Mononuclear cell (primary cell): Measurements from ENCODE around the gene TMEM176A. TPM values are rescaled to one million over a fixed set of nuclear protein-coding genes. Genes with fewer than 3 reads are reported as not detected.

ENCODE experiments used
- H3K27me3 ChIP-seq: 2 replicates; pipeline ENCODE4 v1.6.0; 2011; ENCODE audit warnings: low read length, control low read depth; ENCODE audit not compliant: insufficient read depth
- H3K4me1 ChIP-seq: 2 replicates; pipeline ENCODE4 v1.5.1; 2011; ENCODE audit warnings: mild to moderate bottlenecking, low read length, control low read depth; ENCODE audit not compliant: insufficient read depth
- H3K4me3 ChIP-seq: 2 replicates; pipeline ENCODE4 v1.5.1; 2011; ENCODE audit warnings: mild to moderate bottlenecking, low read length, moderate library complexity
- H3K9me3 ChIP-seq: 2 replicates; pipeline ENCODE4 v1.5.1; 2011; ENCODE audit warnings: low read depth, mild to moderate bottlenecking, control low read depth, low read length
- total RNA-seq: library from RNA; depleted of rRNA; stranded (reverse); fragments of >200 nt; gene quantifications from one replicate; pipeline ENCODE4 v1.2.3, GENCODE V29; 2012

The TMEM176A gene
- total RNA-seq, 1 donor = 2.1 TPM

- Histone ChIP-seq H3K9me3 (no peaks in the 10 kb centered on the region), H3K4me1 (no peaks in the 10 kb centered on the region), H3K4me3 (no peak overlapping the region), H3K27me3 (peaks cover 3% of the 10 kb centered on the region)
These were observed 45.9 kb downstream of the TMEM176A start for GRCh38 chr7:150846291-150847115.

DNA sequence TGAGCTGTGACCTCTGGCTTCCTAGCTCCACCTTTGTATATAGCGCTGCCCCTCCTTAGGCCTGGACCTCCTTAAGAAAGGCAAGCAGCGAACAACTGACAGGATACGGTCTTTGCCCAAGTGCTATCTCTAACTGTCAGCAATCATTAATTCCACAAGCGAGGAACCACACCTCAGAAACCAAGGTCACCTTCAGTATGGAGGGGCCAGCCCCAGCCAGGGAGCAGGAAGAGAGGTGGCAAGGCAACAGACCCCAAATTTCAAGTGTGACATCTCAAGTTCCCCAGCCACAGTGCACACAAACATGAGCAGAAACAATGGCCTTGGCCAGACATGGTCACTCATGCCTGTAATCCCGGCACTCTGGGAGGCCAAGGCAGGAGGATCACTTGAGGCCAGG, 47.0 kb downstream of the TMEM176A start:
- H3K27me3 ChIP-seq = peaks cover 3% of the 10 kb centered on the region
- no peak overlapping the region for H3K4me3 ChIP-seq
- H3K9me3 ChIP-seq = no peaks in the 10 kb centered on the region
- H3K4me1 ChIP-seq = no peaks in the 10 kb centered on the region

GRCh38 chr7:150848111-150848510, 47.5 kb downstream of the TMEM176A start:
- Histone ChIP-seq H3K4me1 (no peaks in the 10 kb centered on the region), H3K9me3 (no peaks in the 10 kb centered on the region), H3K4me3 (no peak overlapping the region), H3K27me3 (peaks cover 3% of the 10 kb centered on the region)

DNA sequence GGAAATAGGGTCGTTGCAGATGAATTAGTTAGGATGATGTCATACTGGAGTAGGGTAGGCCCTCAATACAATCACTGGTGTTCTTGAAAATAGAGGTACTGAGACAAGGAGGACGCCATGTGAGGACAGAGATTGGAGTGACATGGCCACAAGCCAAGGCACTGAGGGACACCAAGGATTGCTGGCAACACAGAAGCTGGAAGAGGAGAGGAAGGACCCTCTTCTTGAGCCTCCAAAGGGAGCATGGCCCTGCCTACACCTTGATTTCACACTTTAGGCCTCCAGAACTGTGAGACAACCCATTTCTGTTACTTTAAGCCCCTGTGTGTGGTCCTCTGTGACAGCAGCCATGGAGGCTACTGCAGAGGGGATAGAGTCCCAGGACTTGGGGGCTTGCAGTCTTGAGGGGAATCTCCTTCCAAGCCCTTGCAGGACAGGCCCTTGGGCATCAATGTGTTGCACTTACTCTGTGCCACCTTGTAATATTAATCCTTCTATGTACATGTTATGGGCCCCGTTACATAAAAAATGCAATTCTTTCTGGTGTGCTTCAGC, 48.1 kb downstream of the TMEM176A start:
- no peaks in the 10 kb centered on the region for H3K4me1 ChIP-seq
- H3K27me3 ChIP-seq = peaks cover 3% of the 10 kb centered on the region
- no peak overlapping the region for H3K4me3 ChIP-seq

GRCh38 chr7:150849204-150849775, 48.7 kb downstream of the TMEM176A start:
- Histone ChIP-seq H3K4me1 (no peaks in the 10 kb centered on the region), H3K27me3 (peaks cover 3% of the 10 kb centered on the region), H3K9me3 (no peaks in the 10 kb centered on the region), H3K4me3 (no peak overlapping the region)

More for the DNA sequence above, 48.1 kb downstream of the TMEM176A start:
- no peaks in the 10 kb centered on the region for H3K9me3 ChIP-seq

GRCh38 chr7:150850273-150850672, 49.7 kb downstream of the TMEM176A start:
- no peaks in the 10 kb centered on the region for H3K4me1 ChIP-seq
- no peaks in the 10 kb centered on the region for H3K9me3 ChIP-seq
- no peak overlapping the region for H3K4me3 ChIP-seq
- H3K27me3 ChIP-seq = peaks cover 3% of the 10 kb centered on the region

GRCh38 chr7:150851492-150852370, 51.2 kb downstream of the TMEM176A start:
- peaks cover 3% of the 10 kb centered on the region for H3K27me3 ChIP-seq
- no peaks in the 10 kb centered on the region for H3K4me1 ChIP-seq
- H3K9me3 ChIP-seq = no peaks in the 10 kb centered on the region
- H3K4me3 ChIP-seq = no peak overlapping the region

DNA sequence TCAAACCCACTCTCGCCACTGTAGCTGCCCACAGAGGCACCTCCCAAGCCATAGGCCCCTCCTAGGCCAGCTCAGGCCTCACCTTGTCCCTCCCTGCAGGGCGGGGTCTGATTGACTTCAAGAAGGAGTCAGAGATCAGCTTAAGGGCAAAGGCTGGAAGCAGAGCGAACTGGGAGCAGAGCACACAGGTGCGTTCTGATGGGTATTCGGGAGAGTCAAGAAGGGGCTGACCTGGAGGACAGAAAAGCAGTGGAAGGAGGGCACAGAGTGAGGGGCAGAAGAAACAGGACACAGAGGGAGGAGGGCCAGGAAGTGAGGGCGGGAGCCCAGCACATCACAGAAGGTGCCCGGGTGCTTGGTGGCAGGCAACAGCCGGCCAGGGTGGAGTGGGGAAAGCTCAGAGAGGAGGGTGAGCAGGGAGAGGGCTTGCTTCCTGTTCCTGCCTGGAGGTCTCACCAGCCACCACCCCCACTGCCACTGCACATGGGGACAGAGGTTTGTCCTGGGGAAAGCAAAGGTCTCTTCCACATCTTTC, 51.9 kb downstream of the TMEM176A start, which contains the start of gene AOC1:
AOC1 (plus strand) TSS at position 147 of the 535 bp plus-strand sequence. CDS start 3,954 bp downstream, outside the sequence.
- Histone ChIP-seq H3K9me3 (no peaks in the 10 kb centered on the region), H3K4me1 (no peaks in the 10 kb centered on the region), H3K4me3 (no peak within 1 kb of the TSS), H3K27me3 (peaks cover 3% of the 10 kb centered on the region)

- H3K4me3 ChIP-seq = no peak overlapping the region
- no peaks in the 10 kb centered on the region for H3K9me3 ChIP-seq
- H3K4me1 ChIP-seq = no peaks in the 10 kb centered on the region
- peaks cover 3% of the 10 kb centered on the region for H3K27me3 ChIP-seq
These were observed 53.8 kb downstream of the TMEM176A start for GRCh38 chr7:150854066-150855000.

Other genes starting within 250 kb of the TMEM176A start
- gene GIMAP4, start 233.4 kb upstream of the TMEM176A start, total RNA-seq = 47.9 TPM
- 26.2 TPM for gene GIMAP6, start 168.4 kb upstream of the TMEM176A start, total RNA-seq
- gene GIMAP2, start 115.1 kb upstream of the TMEM176A start, total RNA-seq = 159 TPM
- 10.0 TPM for gene GIMAP1, start 84.2 kb upstream of the TMEM176A start, total RNA-seq
- 102 TPM for gene GIMAP5, start 63.4 kb upstream of the TMEM176A start, total RNA-seq
- gene TMEM176B, start 405 bp upstream of the TMEM176A start, total RNA-seq = 4.7 TPM
- gene AOC1, start 51.7 kb downstream of the TMEM176A start, total RNA-seq = 0.10 TPM
- 0.94 TPM for gene KCNH2, start 177.6 kb downstream of the TMEM176A start, total RNA-seq
- gene NOS3, start 190.2 kb downstream of the TMEM176A start, total RNA-seq = 2.1 TPM
- gene ATG9B, start 223.7 kb downstream of the TMEM176A start, total RNA-seq = 3.6 TPM
- gene ABCB8, start 227.7 kb downstream of the TMEM176A start, total RNA-seq = 21.5 TPM
- 0.84 TPM for gene ASIC3, start 247.8 kb downstream of the TMEM176A start, total RNA-seq